MM.1S (cell line): ENCODE data around the gene CACNA1I.
"Not testable (repeated sequence)": the region's sequence is repeated elsewhere in the genome, so short reads cannot be mapped to it uniquely, and the experiment has no call there.

Source experiments
- EZH2 ChIP-seq: fragments of 300-600 bp; sonication (generic); optimal IDR thresholded peaks from 2 replicates; pipeline ENCODE3; 2017; ENCODE audit warnings: low read depth, mild to moderate bottlenecking, antibody characterized with exemption, low read length, mixed read lengths
- EZH2phosphoT487 ChIP-seq: fragments of 300-600 bp; sonication (generic); IDR thresholded peaks from 2 replicates; pipeline ENCODE4 v1.6.1; 2018; ENCODE audit warnings: antibody characterized with exemption, low read length
- TF ChIP-seq, protein P1 (sequence below): fragments of 300-600 bp; sonication (generic); IDR thresholded peaks from 2 replicates; pipeline ENCODE4 v1.5.1; 2016; ENCODE audit warnings: antibody characterized with exemption, low read length, mixed read lengths

GRCh38 chr22:39521106-39521885 is 49.3 kb upstream of the CACNA1I start:
- TF ChIP-seq, protein P1, sequence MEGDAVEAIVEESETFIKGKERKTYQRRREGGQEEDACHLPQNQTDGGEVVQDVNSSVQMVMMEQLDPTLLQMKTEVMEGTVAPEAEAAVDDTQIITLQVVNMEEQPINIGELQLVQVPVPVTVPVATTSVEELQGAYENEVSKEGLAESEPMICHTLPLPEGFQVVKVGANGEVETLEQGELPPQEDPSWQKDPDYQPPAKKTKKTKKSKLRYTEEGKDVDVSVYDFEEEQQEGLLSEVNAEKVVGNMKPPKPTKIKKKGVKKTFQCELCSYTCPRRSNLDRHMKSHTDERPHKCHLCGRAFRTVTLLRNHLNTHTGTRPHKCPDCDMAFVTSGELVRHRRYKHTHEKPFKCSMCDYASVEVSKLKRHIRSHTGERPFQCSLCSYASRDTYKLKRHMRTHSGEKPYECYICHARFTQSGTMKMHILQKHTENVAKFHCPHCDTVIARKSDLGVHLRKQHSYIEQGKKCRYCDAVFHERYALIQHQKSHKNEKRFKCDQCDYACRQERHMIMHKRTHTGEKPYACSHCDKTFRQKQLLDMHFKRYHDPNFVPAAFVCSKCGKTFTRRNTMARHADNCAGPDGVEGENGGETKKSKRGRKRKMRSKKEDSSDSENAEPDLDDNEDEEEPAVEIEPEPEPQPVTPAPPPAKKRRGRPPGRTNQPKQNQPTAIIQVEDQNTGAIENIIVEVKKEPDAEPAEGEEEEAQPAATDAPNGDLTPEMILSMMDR = not testable (repeated sequence)
- not testable (repeated sequence) for TF ChIP-seq EZH2, EZH2phosphoT487
